CD4-positive, alpha-beta T cell treated with Interleukin-1 beta for 1 hour (primary cell): ENCODE results near the gene HOXC4.
A peak's percentile ranks its signal among the peaks of the same experiment; 100 is the strongest.
"Not testable (repeated sequence)": the region's sequence is repeated elsewhere in the genome, so short reads cannot be mapped to it uniquely, and the experiment has no call there.

Experiments used
- DNase-seq, 2 donors: peaks; one replicate each; pipeline ENCODE4 v3.0.0-alpha.2; 2020 to 2022

Gene HOXC4

GRCh38 chr12:54042033-54042432, 11.6 kb upstream of the HOXC4 start:
- DNase-seq, result not testable (repeated sequence)

GRCh38 chr12:54042970-54043853, 10.4 kb upstream of the HOXC4 start:
- DNase-seq, result no peak

DNA sequence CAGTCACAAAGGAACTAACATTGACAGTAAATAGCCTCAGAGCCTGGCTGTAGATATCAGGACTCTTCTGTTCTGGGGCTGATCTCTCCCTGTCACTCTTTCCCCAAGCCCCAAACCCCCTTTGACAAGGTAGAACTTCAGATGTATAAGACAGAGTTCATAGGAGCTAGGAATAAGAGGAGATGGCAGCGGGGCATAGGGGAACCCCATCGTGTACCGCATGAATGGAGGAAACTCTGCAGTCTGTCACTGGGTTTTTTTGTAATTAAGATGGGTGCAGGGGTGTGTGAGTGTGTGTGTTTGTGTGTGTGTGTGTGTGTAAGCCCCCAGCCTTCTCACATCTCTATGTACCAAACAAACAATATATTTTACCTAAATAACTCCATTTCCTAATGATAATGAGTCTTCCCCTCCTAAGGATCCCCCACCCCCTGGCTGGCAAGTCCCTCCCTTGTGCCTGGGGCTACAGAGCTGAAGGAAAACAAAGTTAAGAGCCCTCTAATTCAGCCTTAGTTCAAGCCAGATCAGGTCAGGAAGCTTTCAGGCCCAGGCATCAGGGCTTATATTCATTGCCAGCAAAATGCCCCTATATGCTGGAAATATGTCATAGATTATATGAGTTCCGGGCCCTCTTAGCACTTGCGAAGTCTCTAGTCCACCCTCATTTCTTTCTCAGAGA, 9.1 kb upstream of the HOXC4 start:
- DNase-seq, result no peak

GRCh38 chr12:54045401-54045800, 8.2 kb upstream of the HOXC4 start:
- no peak for DNase-seq

DNA sequence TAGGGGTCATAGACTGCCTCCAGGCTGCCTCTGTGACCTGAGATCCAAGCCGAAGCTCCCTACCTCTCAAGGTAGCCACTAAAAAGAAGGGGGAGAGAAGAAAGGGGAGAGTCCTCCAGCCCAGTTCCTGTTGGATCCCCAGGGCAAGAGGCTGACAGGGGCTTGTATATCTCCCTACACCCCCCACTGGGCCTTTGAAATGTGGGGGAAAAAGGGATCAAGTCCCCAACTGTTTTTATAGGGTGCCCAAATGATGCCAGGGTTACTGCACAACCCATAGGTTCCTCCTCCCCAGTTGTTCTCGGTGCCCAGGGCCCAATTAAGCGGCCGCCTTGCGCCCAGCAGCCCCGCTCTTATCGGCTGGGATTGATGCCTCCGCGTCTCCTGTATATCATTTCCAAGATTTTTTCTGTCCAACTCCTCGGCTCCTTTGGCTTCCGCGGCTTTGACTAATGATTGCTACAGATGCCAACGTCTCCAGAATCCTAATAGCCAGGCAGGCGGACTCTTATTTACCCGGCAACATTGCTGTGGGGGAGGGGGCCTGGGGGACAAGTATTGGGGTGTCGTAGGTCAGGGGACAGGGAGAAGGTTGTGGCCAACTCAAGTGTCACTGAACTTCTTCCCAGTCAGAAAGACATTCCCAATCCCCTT, 7.6 kb upstream of the HOXC4 start:
- no peak for DNase-seq

DNA sequence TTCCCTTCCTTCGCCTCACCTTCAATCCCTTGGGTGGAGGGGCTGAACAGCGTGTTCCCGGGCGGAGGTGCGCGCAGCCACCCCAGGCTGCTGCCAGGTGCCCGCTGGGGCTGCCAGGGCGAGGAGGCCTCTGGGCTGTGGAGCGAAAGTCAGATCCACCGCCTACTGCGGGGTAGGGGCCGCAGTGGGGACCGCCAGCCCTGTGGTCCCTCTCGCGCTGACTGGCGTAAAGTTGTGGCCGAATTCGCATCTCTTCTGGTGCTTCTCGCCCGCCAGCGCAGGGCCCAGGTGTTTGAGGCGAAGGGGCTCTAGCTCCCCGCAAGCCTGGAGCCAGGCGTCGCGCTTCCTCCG, 6.9 kb upstream of the HOXC4 start:
- DNase-seq, result no peak

DNA sequence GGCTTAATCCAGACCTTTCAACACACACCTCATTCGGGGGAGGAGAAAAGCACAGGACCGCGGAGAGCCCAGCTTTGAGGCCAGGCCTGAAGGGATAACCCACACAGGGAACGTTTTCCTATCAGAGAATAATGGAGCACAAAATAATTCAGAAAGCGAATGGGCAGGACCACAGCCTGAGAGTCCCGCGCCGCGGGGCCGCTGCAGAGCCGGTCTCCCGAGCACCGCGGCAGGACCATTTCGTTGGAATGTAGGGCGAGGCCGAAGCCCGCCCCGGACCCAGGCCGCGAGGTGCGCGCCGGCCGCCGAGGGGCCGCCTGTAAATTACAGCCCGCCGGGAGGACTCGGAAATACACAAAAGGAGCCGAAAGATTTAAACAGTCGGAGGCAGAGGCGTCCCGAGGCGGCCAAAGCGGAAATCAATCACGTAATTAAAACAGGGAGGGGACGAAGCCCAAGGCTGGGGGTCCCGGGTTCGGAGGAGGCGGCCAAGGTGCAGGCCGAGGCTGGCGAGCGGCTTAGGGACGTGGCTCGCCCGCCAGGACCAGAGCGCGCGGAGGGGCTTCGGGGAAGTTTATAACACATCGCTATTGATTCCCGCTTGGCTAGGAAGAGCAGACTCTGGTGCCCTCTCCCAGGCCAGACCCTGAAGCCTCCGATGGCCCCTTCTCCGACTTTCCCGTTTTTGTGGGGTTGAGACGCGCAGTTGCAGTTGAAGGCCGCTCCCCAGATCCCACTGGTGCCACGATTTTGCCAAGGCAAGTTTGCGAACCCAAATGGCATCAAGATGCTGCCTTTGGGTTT, 6.3 kb upstream of the HOXC4 start:
- DNase-seq, result no peak

GRCh38 chr12:54047964-54048303, 5.7 kb upstream of the HOXC4 start:
- DNase-seq, result no peak

- DNase-seq, result no peak
Measured at GRCh38 chr12:54048406-54049093, 5.1 kb upstream of the HOXC4 start.

- no peak for DNase-seq
Measured at GRCh38 chr12:54049108-54049507, 4.5 kb upstream of the HOXC4 start.

GRCh38 chr12:54050482-54050810, 3.2 kb upstream of the HOXC4 start:
- no peak for DNase-seq

- no peak for DNase-seq
Measured at GRCh38 chr12:54051026-54051842, 2.4 kb upstream of the HOXC4 start.

GRCh38 chr12:54051874-54052437, 1.7 kb upstream of the HOXC4 start:
- DNase-seq, result no peak

GRCh38 chr12:54052438-54053002, 1.1 kb upstream of the HOXC4 start:
- DNase-seq, result no peak

DNA sequence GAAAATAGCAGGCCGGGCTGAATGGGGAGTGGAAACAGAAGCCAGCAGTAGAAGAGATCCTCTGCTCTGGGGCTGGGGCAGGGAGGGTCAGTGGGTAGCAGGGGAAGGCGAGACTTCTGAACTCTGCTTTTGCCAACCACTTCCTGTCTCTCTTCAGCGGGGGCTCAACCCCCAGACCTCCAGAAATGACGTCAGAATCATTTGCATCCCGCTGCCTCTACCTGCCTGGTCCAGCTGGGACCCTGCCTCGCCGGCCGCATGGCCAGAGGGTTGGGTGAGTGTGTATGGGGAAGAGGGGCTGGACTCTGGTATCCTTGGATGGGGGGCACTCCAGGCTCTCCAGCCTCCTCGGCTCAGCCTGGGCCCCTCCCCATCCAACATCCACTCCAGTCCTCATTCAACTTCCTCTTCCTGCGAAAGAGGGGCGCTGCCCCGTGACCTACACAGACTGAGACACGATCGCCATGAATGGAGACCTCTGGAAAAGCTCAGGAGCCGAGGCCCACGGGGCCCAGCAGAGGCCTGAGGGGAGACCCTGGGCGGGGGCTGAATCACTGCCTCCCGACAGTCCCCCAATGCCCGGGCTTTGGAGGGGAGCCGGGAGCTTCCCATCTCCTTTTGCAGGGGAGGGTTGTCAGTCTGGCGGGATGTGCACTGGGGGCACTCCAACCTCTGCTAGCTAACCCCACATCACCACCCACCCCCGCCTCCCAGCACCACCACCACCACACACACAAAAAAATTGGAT, 458 bp upstream of the HOXC4 start:
- DNase-seq, result peak; percentile 39 to 55

- DNase-seq, result no peak
Measured at GRCh38 chr12:54054742-54055194, 1.1 kb downstream of the HOXC4 start.

DNA sequence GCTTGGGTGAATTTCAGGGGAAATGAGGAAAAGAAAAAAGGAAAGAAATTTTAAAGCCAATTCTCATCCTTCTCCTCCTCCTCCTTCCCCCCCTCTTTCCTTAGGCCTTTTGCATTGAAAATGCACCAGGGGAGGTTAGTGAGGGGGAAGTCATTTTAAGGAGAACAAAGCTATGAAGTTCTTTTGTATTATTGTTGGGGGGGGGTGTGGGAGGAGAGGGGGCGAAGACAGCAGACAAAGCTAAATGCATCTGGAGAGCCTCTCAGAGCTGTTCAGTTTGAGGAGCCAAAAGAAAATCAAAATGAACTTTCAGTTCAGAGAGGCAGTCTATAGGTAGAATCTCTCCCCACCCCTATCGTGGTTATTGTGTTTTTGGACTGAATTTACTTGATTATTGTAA, 1.9 kb downstream of the HOXC4 start:
- no peak for DNase-seq

- DNase-seq, result no peak
Measured at GRCh38 chr12:54056110-54056509, 2.5 kb downstream of the HOXC4 start.

- DNase-seq, result no peak
Measured at GRCh38 chr12:54058128-54058768, 4.6 kb downstream of the HOXC4 start.

DNA sequence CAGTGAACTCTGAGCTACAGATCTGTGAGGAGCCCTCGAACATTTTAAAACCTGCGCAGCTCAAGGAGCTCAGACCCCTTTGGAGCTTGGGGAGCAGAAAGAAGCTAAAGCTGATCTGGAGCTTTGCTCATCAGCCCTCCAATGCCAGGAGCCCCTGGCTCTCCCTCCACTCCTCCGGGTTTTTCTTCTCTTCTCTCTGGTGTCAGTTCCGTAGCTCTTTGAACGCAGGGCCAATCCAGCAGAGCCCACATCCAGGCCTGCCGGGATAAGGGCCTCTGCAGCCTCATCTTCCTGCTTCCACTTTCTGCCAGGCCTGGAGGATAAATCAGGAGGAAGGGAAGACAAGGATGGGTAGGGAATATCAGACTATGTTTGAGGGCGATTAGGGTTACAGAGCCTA, 6.0 kb downstream of the HOXC4 start:
- DNase-seq, result no peak
